A549 (cell line): ENCODE results near the gene DOCK1. TPM values are rescaled to one million over a fixed set of nuclear protein-coding genes. Genes with fewer than 3 reads are reported as not detected.
A peak's percentile ranks its signal among the peaks of the same experiment; 100 is the strongest.

Source experiments
- ATAC-seq, 2 experiments: fragments of 200-7000 bp in 1 of 2; fragments of >200 bp in 1 of 2; cut with Nextera tagmentation in 1 of 2; cut with Tn5 transposase in 1 of 2; 3 replicates each; pipeline versions ENCODE4 v1.8.0 to v1.9.1; 2018 to 2020; ENCODE audit warnings: mild to moderate bottlenecking in 1 of 2, moderate library complexity in 1 of 2
- CTCF ChIA-PET: fragments of 300-600 bp; sonication (Branson Sonifier 250); formaldehyde crosslinking; extraction: SDS; loops from one replicate; lab custom pipeline; 2021; ENCODE audit warnings: antibody characterized with exemption, inconsistent platforms; lab: Yijun Ruan, JAX
- POLR2A ChIA-PET: fragments of 350-600 bp; formaldehyde crosslinking; extraction: SDS; loops from one replicate; lab custom pipeline; 2021; ENCODE audit warnings: antibody characterized with exemption, inconsistent platforms; lab: Yijun Ruan, JAX
- DNase-seq, 2 experiments: peaks; one replicate each; pipeline versions ENCODE4 v3.0.0 to v3.0.0-alpha.2; 2011 to 2016; ENCODE audit warnings: low read depth in 1 of 2, low spot score in 1 of 2
- FAIRE-seq: peaks from 2 replicates; lab custom pipeline; 2011; peaks lifted over from hg19 to GRCh38; lab: Jason Lieb, UNC
- H3K27ac ChIP-seq, 2 experiments: fragments of >200 bp; sonication (Bioruptor Twin); formaldehyde crosslinking; 3 replicates each; pipeline ENCODE4 v1.5.1; 2016 to 2017
- H3K4me1 ChIP-seq: fragments of >200 bp; sonication (Bioruptor Twin); formaldehyde crosslinking; 3 replicates; pipeline ENCODE4 v1.6.1; 2016
- H3K4me2 ChIP-seq: fragments of >200 bp; sonication (Bioruptor Twin); formaldehyde crosslinking; 3 replicates; pipeline ENCODE4 v1.6.1; 2016
- H3K4me3 ChIP-seq: fragments of >200 bp; sonication (Bioruptor Twin); formaldehyde crosslinking; 3 replicates; pipeline ENCODE4 v1.5.1; 2016
- H3K9me3 ChIP-seq: fragments of >200 bp; sonication (Bioruptor Twin); formaldehyde crosslinking; 3 replicates; pipeline ENCODE4 v1.6.1; 2016
- BHLHE40 ChIP-seq: IDR thresholded peaks from 2 replicates; pipeline ENCODE4 v1.6.1; 2012; ENCODE audit warnings: low read depth, low read length, inconsistent platforms
- CBX8 ChIP-seq: fragments of 200-600 bp; sonication (generic); IDR thresholded peaks from 2 replicates; pipeline ENCODE4 v1.6.1; 2016
- CHD2 ChIP-seq: fragments of 150-350 bp; IDR thresholded peaks from 2 replicates; pipeline ENCODE4 v1.6.1; 2014; ENCODE audit warnings: low read length; ENCODE audit not compliant: partially characterized antibody
- CHD4 ChIP-seq: fragments of 200-600 bp; sonication (generic); IDR thresholded peaks from 2 replicates; pipeline ENCODE4 v1.6.1; 2016; ENCODE audit warnings: antibody characterized with exemption, mild to moderate bottlenecking, borderline replicate concordance
- EHF ChIP-seq: fragments of 250-450 bp; sonication (Bioruptor Pico); IDR thresholded peaks from 2 replicates; pipeline ENCODE4 v1.5.0; 2020; ENCODE audit warnings: mild to moderate bottlenecking
- EHMT2 ChIP-seq: fragments of 200-600 bp; sonication (generic); IDR thresholded peaks from 2 replicates; pipeline ENCODE4 v1.6.1; 2016; ENCODE audit warnings: antibody characterized with exemption, low read depth, mild to moderate bottlenecking, moderate library complexity
- EP300 ChIP-seq, 2 experiments: fragments of >200 bp; sonication (Bioruptor Twin); formaldehyde crosslinking; IDR thresholded peaks; 2 replicates in 1 of 2; 3 replicates in 1 of 2; pipeline ENCODE4 v1.6.1; 2016 to 2017
- FOSB ChIP-seq: fragments of 250-450 bp; sonication (Bioruptor Pico); IDR thresholded peaks from 2 replicates; pipeline ENCODE4 v1.5.0; 2020; ENCODE audit warnings: mild to moderate bottlenecking, moderate library complexity
- FOSL2 ChIP-seq, 2 experiments: fragments of 450-650 bp in 1 of 2; fragments of >200 bp in 1 of 2; sonication (Bioruptor Twin) in 1 of 2; formaldehyde crosslinking; IDR thresholded peaks; 2 replicates each; pipeline versions ENCODE4 v1.5.0 to v1.6.1; 2016 to 2020; ENCODE audit warnings: mild to moderate bottlenecking in 1 of 2, moderate library complexity in 1 of 2
- FOXS1 ChIP-seq: fragments of 250-450 bp; sonication (Bioruptor Pico); IDR thresholded peaks from 2 replicates; pipeline ENCODE4 v1.5.0; 2020; ENCODE audit warnings: mild to moderate bottlenecking, moderate library complexity
- HDAC2 ChIP-seq: fragments of 200-600 bp; sonication (generic); IDR thresholded peaks from 2 replicates; pipeline ENCODE4 v1.6.1; 2016
- HEYL ChIP-seq: fragments of 250-450 bp; sonication (Bioruptor Pico); IDR thresholded peaks from 2 replicates; pipeline ENCODE4 v1.8.0; 2021; ENCODE audit warnings: mild to moderate bottlenecking, moderate library complexity
- JUN ChIP-seq, 2 experiments: fragments of >200 bp; sonication (Bioruptor Twin); formaldehyde crosslinking; IDR thresholded peaks; 2 replicates in 1 of 2; 3 replicates in 1 of 2; pipeline ENCODE4 v1.6.1; 2016 to 2017
- KDM1A ChIP-seq: fragments of 200-600 bp; sonication (generic); IDR thresholded peaks from 2 replicates; pipeline ENCODE4 v1.6.1; 2016; ENCODE audit warnings: low read depth, mild to moderate bottlenecking
- KDM5A ChIP-seq: fragments of 200-600 bp; sonication (generic); IDR thresholded peaks from 2 replicates; pipeline ENCODE4 v1.6.1; 2016; ENCODE audit warnings: antibody characterized with exemption, mild to moderate bottlenecking
- NR3C1 ChIP-seq: fragments of >200 bp; sonication (Bioruptor Twin); formaldehyde crosslinking; IDR thresholded peaks from 3 replicates; pipeline ENCODE4 v1.6.1; 2017
- PHF8 ChIP-seq: fragments of 200-600 bp; sonication (generic); IDR thresholded peaks from 2 replicates; pipeline ENCODE4 v1.6.1; 2016; ENCODE audit warnings: low read depth, mild to moderate bottlenecking, antibody characterized with exemption, moderate library complexity, borderline replicate concordance
- POLR2A ChIP-seq: IDR thresholded peaks from 2 replicates; pipeline ENCODE4 v1.6.1; 2012; ENCODE audit warnings: mild to moderate bottlenecking, low read length
- POLR2AphosphoS2 ChIP-seq: conservative IDR thresholded peaks from 2 replicates; pipeline ENCODE4 v1.6.1; 2012; ENCODE audit warnings: low read length, improper control_type of control experiment, inconsistent platforms
- RAD21 ChIP-seq, 2 experiments: fragments of >200 bp in 1 of 2; sonication (Bioruptor Twin) in 1 of 2; formaldehyde crosslinking in 1 of 2; IDR thresholded peaks in 1 of 2; conservative IDR thresholded peaks in 1 of 2; 2 replicates in 1 of 2; 3 replicates in 1 of 2; pipeline ENCODE4 v1.6.1; 2012 to 2018; ENCODE audit warnings: inconsistent platforms in 1 of 2
- RCOR1 ChIP-seq: fragments of 150-350 bp; IDR thresholded peaks from 2 replicates; pipeline ENCODE4 v1.6.1; 2014; ENCODE audit warnings: antibody characterized with exemption, low read length, low read depth
- RFX5 ChIP-seq: fragments of 450-650 bp; IDR thresholded peaks from 2 replicates; pipeline ENCODE4 v1.7.1; 2014; ENCODE audit warnings: antibody characterized with exemption, mild to moderate bottlenecking, moderate library complexity
- SREBF2 ChIP-seq: fragments of 450-650 bp; IDR thresholded peaks from 2 replicates; pipeline ENCODE4 v1.6.1; 2014; ENCODE audit warnings: mild to moderate bottlenecking, moderate library complexity
- TP53 ChIP-seq: fragments of 250-450 bp; sonication (Bioruptor Pico); IDR thresholded peaks from 2 replicates; pipeline ENCODE4 v1.5.0; 2021; ENCODE audit warnings: mild to moderate bottlenecking, moderate library complexity
- ZFP36 ChIP-seq: fragments of 450-650 bp; IDR thresholded peaks from 2 replicates; pipeline ENCODE4 v1.6.1; 2014; ENCODE audit warnings: borderline replicate concordance; ENCODE audit not compliant: partially characterized antibody
- ZNF302 ChIP-seq: fragments of 250-450 bp; sonication (Bioruptor Pico); IDR thresholded peaks from 2 replicates; pipeline ENCODE4 v1.9.0; 2021; ENCODE audit warnings: inconsistent platforms, mild to moderate bottlenecking, moderate library complexity
- WGBS: methylation state at CpG from one replicate; pipeline ENCODE4 v1.1.6; 2017; ENCODE audit errors: missing lambda C conversion rate; 5-methylcytosine and 5-hydroxymethylcytosine counted together
- polyA plus RNA-seq, 4 experiments: library from polyadenylated mRNA; depleted of rRNA in 3 of 4; stranded (reverse); fragments of >200 nt; fragmentation: RNase III in 1 of 4; extraction: RNeasy Plus Mini Kit Qiagen cat#74134 plus additional on column Dnase treatment in 1 of 4; gene quantifications; 2 replicates in 3 of 4; 3 replicates in 1 of 4; pipeline ENCODE4 v1.2.3, GENCODE V29; 2011 to 2017
- TF ChIP-seq, protein P1 (sequence below): fragments of 200-600 bp; sonication (generic); IDR thresholded peaks from 2 replicates; pipeline ENCODE4 v1.6.1; 2016; ENCODE audit warnings: antibody characterized with exemption, mild to moderate bottlenecking, moderate library complexity
- TF ChIP-seq, protein P2 (sequence below): fragments of >200 bp; sonication (Bioruptor Twin); formaldehyde crosslinking; IDR thresholded peaks from 2 replicates; pipeline ENCODE4 v1.6.1; 2016
- TF ChIP-seq, protein P3 (sequence below): IDR thresholded peaks from 2 replicates; pipeline ENCODE4 v1.6.1; 2012
- TF ChIP-seq, protein P4 (sequence below): fragments of 250-450 bp; sonication (Bioruptor Pico); IDR thresholded peaks from 2 replicates; pipeline ENCODE4 v1.5.0; 2021; ENCODE audit warnings: mild to moderate bottlenecking, moderate library complexity, borderline replicate concordance

DOCK1 gene
- polyA plus RNA-seq, 2 of the 4 experiments (the other 2 are of a cell fraction): 22.6 to 28.2 TPM

DNA sequence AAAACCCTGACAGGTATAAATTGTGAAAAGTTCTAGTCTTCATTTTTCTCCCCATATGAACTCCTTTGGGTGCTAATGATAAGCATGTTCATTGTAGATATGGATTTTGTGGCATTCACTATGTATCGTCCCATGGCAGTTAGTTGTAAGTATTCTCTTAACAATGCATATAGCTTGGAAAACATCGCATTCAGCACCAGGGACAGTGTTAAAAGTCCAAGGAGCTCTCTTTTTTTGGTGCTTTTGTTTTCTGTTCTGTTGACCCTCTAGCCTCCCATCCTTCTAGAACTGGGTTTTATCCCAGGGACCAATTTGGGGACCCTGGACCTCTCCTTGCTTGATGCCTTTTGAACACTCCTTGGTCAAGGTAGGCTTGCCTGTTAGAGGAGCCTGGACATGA, 253.4 kb downstream of the DOCK1 start:
- Histone ChIP-seq H3K9me3 (no peaks in the 10 kb centered on the region), H3K4me1 (no peaks in the 10 kb centered on the region), H3K4me2 (no peak overlapping the region), H3K4me3 (no peak overlapping the region), H3K27ac (no peak overlapping the region)
- ChIA-PET POLR2A (no interaction called here), CTCF (no interaction called here)
- TF ChIP-seq KDM1A (no peak), NR3C1 (no peak), RCOR1 (no peak)
- TF ChIP-seq, protein P1, sequence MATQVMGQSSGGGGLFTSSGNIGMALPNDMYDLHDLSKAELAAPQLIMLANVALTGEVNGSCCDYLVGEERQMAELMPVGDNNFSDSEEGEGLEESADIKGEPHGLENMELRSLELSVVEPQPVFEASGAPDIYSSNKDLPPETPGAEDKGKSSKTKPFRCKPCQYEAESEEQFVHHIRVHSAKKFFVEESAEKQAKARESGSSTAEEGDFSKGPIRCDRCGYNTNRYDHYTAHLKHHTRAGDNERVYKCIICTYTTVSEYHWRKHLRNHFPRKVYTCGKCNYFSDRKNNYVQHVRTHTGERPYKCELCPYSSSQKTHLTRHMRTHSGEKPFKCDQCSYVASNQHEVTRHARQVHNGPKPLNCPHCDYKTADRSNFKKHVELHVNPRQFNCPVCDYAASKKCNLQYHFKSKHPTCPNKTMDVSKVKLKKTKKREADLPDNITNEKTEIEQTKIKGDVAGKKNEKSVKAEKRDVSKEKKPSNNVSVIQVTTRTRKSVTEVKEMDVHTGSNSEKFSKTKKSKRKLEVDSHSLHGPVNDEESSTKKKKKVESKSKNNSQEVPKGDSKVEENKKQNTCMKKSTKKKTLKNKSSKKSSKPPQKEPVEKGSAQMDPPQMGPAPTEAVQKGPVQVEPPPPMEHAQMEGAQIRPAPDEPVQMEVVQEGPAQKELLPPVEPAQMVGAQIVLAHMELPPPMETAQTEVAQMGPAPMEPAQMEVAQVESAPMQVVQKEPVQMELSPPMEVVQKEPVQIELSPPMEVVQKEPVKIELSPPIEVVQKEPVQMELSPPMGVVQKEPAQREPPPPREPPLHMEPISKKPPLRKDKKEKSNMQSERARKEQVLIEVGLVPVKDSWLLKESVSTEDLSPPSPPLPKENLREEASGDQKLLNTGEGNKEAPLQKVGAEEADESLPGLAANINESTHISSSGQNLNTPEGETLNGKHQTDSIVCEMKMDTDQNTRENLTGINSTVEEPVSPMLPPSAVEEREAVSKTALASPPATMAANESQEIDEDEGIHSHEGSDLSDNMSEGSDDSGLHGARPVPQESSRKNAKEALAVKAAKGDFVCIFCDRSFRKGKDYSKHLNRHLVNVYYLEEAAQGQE: peak; percentile 73
- FAIRE-seq: no peak
- no peak for DNase-seq
- WGBS: 96% methylated on average over 2 of the region's 2 CpGs
- ATAC-seq: no peak

DNA sequence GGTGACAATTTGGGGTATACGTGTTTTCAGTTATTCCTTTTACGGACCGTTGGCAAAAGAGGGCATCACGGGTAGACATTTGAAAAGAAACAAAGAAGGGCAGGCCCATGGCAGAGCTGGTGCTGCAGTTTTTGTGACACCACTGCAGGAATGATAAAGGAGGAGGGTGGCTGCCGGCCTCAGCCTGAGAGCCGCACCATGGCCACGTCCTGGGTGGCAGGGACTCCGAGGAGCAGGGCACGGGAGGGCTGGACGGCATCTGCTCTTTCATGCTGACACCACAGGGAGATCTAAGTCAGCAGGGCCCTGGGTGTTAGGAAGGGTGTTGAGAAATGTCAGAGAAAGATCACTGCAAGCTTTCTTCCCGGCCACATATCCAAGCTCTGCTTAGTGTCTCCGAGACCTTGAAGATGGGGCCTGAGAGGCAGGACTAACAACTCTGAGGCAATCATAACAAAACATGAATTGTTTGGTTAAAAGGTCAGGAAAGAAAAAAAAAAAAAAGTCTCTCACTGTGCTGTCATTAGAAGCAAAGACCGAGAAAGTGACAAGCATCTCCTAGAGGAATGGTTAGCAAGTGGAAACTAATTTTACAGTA, 254.5 kb downstream of the DOCK1 start:
- TF ChIP-seq EP300 (IDR thresholded peaks at IDR 0.05) (no peak), POLR2A (no peak), PHF8 (no peak), KDM5A (no peak), POLR2AphosphoS2 (no peak), FOXS1 (CRISPR knock-in tag) (no peak), CHD2 (no peak), ZFP36 (no peak), HEYL (CRISPR knock-in tag) (no peak), RFX5 (no peak), BHLHE40 (no peak), CBX8 (no peak), HDAC2 (no peak), EHMT2 (no peak), CHD4 (no peak)
- TF ChIP-seq, protein P2, sequence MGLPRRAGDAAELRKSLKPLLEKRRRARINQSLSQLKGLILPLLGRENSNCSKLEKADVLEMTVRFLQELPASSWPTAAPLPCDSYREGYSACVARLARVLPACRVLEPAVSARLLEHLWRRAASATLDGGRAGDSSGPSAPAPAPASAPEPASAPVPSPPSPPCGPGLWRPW: no peak
- TF ChIP-seq, protein P3, sequence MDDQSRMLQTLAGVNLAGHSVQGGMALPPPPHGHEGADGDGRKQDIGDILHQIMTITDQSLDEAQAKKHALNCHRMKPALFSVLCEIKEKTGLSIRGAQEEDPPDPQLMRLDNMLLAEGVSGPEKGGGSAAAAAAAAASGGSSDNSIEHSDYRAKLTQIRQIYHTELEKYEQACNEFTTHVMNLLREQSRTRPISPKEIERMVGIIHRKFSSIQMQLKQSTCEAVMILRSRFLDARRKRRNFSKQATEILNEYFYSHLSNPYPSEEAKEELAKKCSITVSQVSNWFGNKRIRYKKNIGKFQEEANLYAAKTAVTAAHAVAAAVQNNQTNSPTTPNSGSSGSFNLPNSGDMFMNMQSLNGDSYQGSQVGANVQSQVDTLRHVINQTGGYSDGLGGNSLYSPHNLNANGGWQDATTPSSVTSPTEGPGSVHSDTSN: no peak
- ATAC-seq (no peak), DNase-seq (no peak), FAIRE-seq (no peak)
- H3K9me3 ChIP-seq: no peaks in the 10 kb centered on the region
- ChIA-PET CTCF (interaction anchor here (0.6 to 1.2 kb wide), 2 partner anchors 11 kb away, joined by 3 to 4 read pairs; no protein-coding TSS in a partner anchor), POLR2A (no interaction called here)
- no peaks in the 10 kb centered on the region for H3K4me1 ChIP-seq
- WGBS: 93% methylated on average over 13 of the region's 13 CpGs
- no peak overlapping the region for H3K4me3 ChIP-seq
- H3K27ac ChIP-seq: no peak overlapping the region
- no peak overlapping the region for H3K4me2 ChIP-seq

DNA sequence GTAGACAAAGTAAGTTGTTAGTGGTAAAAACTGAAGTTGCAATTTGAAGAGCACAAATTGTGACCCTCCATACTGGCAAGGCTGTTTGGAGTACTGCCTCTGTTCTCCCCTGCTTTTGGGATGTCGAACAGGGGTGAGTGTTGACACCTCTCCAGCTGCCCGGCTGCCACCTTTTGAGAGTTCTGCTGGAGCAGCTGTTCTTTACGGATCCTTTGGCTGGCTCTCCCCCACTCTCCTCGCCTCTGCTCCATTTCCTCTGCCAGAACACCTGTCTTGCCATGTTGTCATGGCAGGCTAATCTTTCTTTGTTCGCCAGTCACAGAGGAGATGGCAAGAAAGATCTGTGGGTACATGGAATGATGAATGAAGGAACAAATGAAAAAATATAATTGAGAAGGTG, 256.3 kb downstream of the DOCK1 start:
- H3K4me1 ChIP-seq: no peaks in the 10 kb centered on the region
- CTCF ChIA-PET: no interaction called here
- POLR2A ChIA-PET: no interaction called here
- 97% methylated on average over 5 of the region's 5 CpGs for WGBS
- no peak overlapping the region for H3K4me2 ChIP-seq
- FAIRE-seq: no peak
- ATAC-seq: no peak
- no peak overlapping the region for H3K4me3 ChIP-seq
- H3K27ac ChIP-seq: no peak overlapping the region
- no peaks in the 10 kb centered on the region for H3K9me3 ChIP-seq
- DNase-seq: no peak
- TF ChIP-seq, protein P4, sequence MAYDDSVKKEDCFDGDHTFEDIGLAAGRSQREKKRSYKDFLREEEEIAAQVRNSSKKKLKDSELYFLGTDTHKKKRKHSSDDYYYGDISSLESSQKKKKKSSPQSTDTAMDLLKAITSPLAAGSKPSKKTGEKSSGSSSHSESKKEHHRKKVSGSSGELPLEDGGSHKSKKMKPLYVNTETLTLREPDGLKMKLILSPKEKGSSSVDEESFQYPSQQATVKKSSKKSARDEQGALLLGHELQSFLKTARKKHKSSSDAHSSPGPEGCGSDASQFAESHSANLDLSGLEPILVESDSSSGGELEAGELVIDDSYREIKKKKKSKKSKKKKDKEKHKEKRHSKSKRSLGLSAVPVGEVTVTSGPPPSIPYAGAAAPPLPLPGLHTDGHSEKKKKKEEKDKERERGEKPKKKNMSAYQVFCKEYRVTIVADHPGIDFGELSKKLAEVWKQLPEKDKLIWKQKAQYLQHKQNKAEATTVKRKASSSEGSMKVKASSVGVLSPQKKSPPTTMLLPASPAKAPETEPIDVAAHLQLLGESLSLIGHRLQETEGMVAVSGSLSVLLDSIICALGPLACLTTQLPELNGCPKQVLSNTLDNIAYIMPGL: no peak
- TF ChIP-seq TP53 (no peak), JUN (IDR thresholded peaks at IDR 0.05) (no peak), RAD21 (conservative IDR thresholded peaks at IDR 0.05 in 1 of 2, IDR thresholded peaks at IDR 0.05 in 1 of 2) (no peak), ZFP36 (no peak), POLR2A (no peak), FOSB (CRISPR knock-in tag) (no peak), EHF (CRISPR knock-in tag) (no peak), ZNF302 (CRISPR knock-in tag) (no peak), FOSL2 (IDR thresholded peaks at IDR 0.05) (no peak), FOSL2 (CRISPR knock-in tag; IDR thresholded peaks at IDR 0.05) (no peak), SREBF2 (no peak), BHLHE40 (no peak)
